H1 (cell line): ENCODE data around the gene HIGD2A. TPM values are rescaled to one million over a fixed set of nuclear protein-coding genes. Genes with fewer than 3 reads are reported as not detected.

Experiments
- CTCF ChIA-PET: fragments of 300-600 bp; sonication (Branson Sonifier 250); formaldehyde crosslinking; loops from one replicate; lab custom pipeline; 2021; ENCODE audit not compliant: partially characterized antibody; lab: Charles Lee
- POLR2A ChIA-PET: fragments of 300-600 bp; sonication (Branson Sonifier 250); formaldehyde crosslinking; loops from one replicate; lab custom pipeline; 2021; ENCODE audit warnings: inconsistent platforms; ENCODE audit not compliant: partially characterized antibody; lab: Charles Lee
- DNase-seq, 2 experiments: peaks; one replicate each; pipeline versions ENCODE4 v3.0.0 to v3.0.0-alpha.2; 2010 to 2022; ENCODE audit warnings: low spot score in 2 of 2, low read depth in 1 of 2, mixed read lengths in 1 of 2
- FAIRE-seq: peaks from 2 replicates; lab custom pipeline; 2011; peaks lifted over from hg19 to GRCh38; lab: Jason Lieb, UNC
- H2AFZ ChIP-seq: 2 replicates; pipeline ENCODE4 v1.8.1; 2012; ENCODE audit warnings: low read length, inconsistent platforms
- H2AK5ac ChIP-seq: 2 replicates; pipeline ENCODE4 v1.6.1; 2013; ENCODE audit warnings: low read depth, low read length
- H2BK120ac ChIP-seq: replicated peaks from 2 replicates; pipeline ENCODE3; 2013; ENCODE audit warnings: low read depth, low read length, inconsistent platforms
- H2BK12ac ChIP-seq: 2 replicates; pipeline ENCODE4 v1.6.1; 2013; ENCODE audit warnings: low read depth, low read length
- H2BK15ac ChIP-seq: 2 replicates; pipeline ENCODE4 v1.6.1; 2013; ENCODE audit warnings: low read length
- H2BK20ac ChIP-seq: 2 replicates; pipeline ENCODE4 v1.6.1; 2013; ENCODE audit warnings: low read length
- H2BK5ac ChIP-seq: 2 replicates; pipeline ENCODE4 v1.6.1; 2013; ENCODE audit warnings: low read depth, low read length
- H3K14ac ChIP-seq: 2 replicates; pipeline ENCODE4 v1.6.1; 2013; ENCODE audit warnings: inconsistent platforms; ENCODE audit not compliant: insufficient read length
- H3K18ac ChIP-seq: 2 replicates; pipeline ENCODE4 v1.6.1; 2013; ENCODE audit warnings: low read length; ENCODE audit errors: extremely low read depth
- H3K23ac ChIP-seq: 2 replicates; pipeline ENCODE4 v1.6.1; 2013; ENCODE audit warnings: inconsistent platforms; ENCODE audit not compliant: insufficient read length
- H3K23me2 ChIP-seq: 2 replicates; pipeline ENCODE4 v1.6.1; 2013; ENCODE audit warnings: low read depth, low read length
- H3K27ac ChIP-seq: 2 replicates; pipeline ENCODE4 v1.6.1; 2011; ENCODE audit warnings: low read depth, low read length, inconsistent platforms
- H3K27me3 ChIP-seq, 4 experiments: replicated peaks in 1 of 4; 1 replicate in 1 of 4; 2 replicates in 3 of 4; pipeline versions ENCODE4 v1.6.1 to v1.8.1; 2011 to 2013; ENCODE audit warnings: low read length in 3 of 4, mild to moderate bottlenecking in 3 of 4, inconsistent platforms in 2 of 4, mixed read lengths in 2 of 4, moderate library complexity in 1 of 4; ENCODE audit not compliant: control insufficient read depth in 3 of 4, insufficient read depth in 3 of 4; ENCODE audit errors: extremely low read depth in 1 of 4
- H3K36me3 ChIP-seq, 4 experiments: 2 replicates each; pipeline versions ENCODE4 v1.6.1 to v1.8.1; 2011 to 2013; ENCODE audit warnings: mild to moderate bottlenecking in 4 of 4, low read length in 3 of 4, moderate library complexity in 2 of 4, control low read depth in 1 of 4, inconsistent platforms in 1 of 4; ENCODE audit not compliant: insufficient read depth in 4 of 4, control insufficient read depth in 2 of 4
- H3K4ac ChIP-seq: replicated peaks from 2 replicates; pipeline ENCODE3; 2013; ENCODE audit warnings: low read length, low read depth, mixed read lengths, inconsistent platforms; ENCODE audit not compliant: insufficient read length
- H3K4me1 ChIP-seq, 4 experiments: replicated peaks in 1 of 4; 1 replicate in 1 of 4; 2 replicates in 3 of 4; pipeline versions ENCODE4 v1.6.1 to v1.8.1; 2011 to 2013; ENCODE audit warnings: low read length in 3 of 4, inconsistent platforms in 2 of 4, mixed read lengths in 1 of 4; ENCODE audit not compliant: insufficient read depth in 4 of 4, control insufficient read depth in 3 of 4
- H3K4me2 ChIP-seq, 2 experiments: 2 replicates each; pipeline versions ENCODE4 v1.6.1 to v1.8.1; 2011 to 2013; ENCODE audit warnings: low read depth in 2 of 2, low read length in 2 of 2, control low read depth in 1 of 2, inconsistent platforms in 1 of 2, mild to moderate bottlenecking in 1 of 2; ENCODE audit not compliant: insufficient read depth in 1 of 2
- H3K4me3 ChIP-seq, 4 experiments: fragments of 200-600, 300-600 bp in 1 of 4; sonication (generic), shearing (Covaris generic), sonication (Bioruptor Twin) in 1 of 4; 2 replicates each; pipeline versions ENCODE4 v1.5.1 to v1.8.1; 2011 to 2016; ENCODE audit warnings: low read length in 4 of 4, low read depth in 3 of 4, control low read depth in 2 of 4, inconsistent platforms in 2 of 4, mild to moderate bottlenecking in 2 of 4, mixed read lengths in 1 of 4, moderate library complexity in 1 of 4; ENCODE audit not compliant: insufficient read depth in 2 of 4; ENCODE audit errors: extremely low read depth in 1 of 4
- H3K56ac ChIP-seq: replicated peaks from 2 replicates; pipeline ENCODE3; 2013; ENCODE audit warnings: low read depth, mild to moderate bottlenecking, mixed read lengths, low read length, inconsistent platforms; ENCODE audit not compliant: insufficient read length
- H3K79me1 ChIP-seq: 2 replicates; pipeline ENCODE4 v1.6.1; 2013; ENCODE audit warnings: low read depth, low read length, control low read depth
- H3K79me2 ChIP-seq, 2 experiments: 2 replicates each; pipeline versions ENCODE4 v1.6.1 to v1.8.1; 2012 to 2013; ENCODE audit warnings: low read length in 2 of 2, mild to moderate bottlenecking in 2 of 2, inconsistent platforms in 1 of 2; ENCODE audit not compliant: insufficient read depth in 2 of 2, control insufficient read depth in 1 of 2
- H3K9ac ChIP-seq, 4 experiments: replicated peaks in 1 of 4; 1 replicate in 1 of 4; 2 replicates in 3 of 4; pipeline versions ENCODE4 v1.6.1 to v1.8.1; 2011 to 2013; ENCODE audit warnings: low read depth in 3 of 4, low read length in 3 of 4, control low read depth in 2 of 4, mild to moderate bottlenecking in 2 of 4, moderate library complexity in 2 of 4, inconsistent platforms in 1 of 4; ENCODE audit errors: extremely low read depth in 1 of 4
- H3K9me3 ChIP-seq, 2 experiments: 2 replicates each; pipeline versions ENCODE4 v1.6.1 to v1.8.1; 2012 to 2013; ENCODE audit warnings: mild to moderate bottlenecking in 2 of 2, moderate library complexity in 2 of 2, control low read depth in 1 of 2, inconsistent platforms in 1 of 2, low read depth in 1 of 2, low read length in 1 of 2, mixed read lengths in 1 of 2; ENCODE audit not compliant: insufficient read depth in 2 of 2
- H4K20me1 ChIP-seq, 2 experiments: replicated peaks in 1 of 2; 2 replicates each; pipeline versions ENCODE3 to v1.8.1; 2011 to 2013; ENCODE audit warnings: inconsistent platforms in 2 of 2, low read length in 2 of 2, mild to moderate bottlenecking in 1 of 2; ENCODE audit not compliant: insufficient read depth in 2 of 2, control insufficient read depth in 1 of 2
- H4K5ac ChIP-seq: 2 replicates; pipeline ENCODE4 v1.6.1; 2013; ENCODE audit warnings: low read length, low read depth, mixed read lengths, inconsistent platforms; ENCODE audit not compliant: insufficient read length
- H4K8ac ChIP-seq: 2 replicates; pipeline ENCODE4 v1.8.0; 2013; ENCODE audit warnings: mild to moderate bottlenecking, moderate library complexity, low read length, inconsistent platforms; ENCODE audit not compliant: insufficient read depth; ENCODE audit errors: extremely low read depth
- H4K91ac ChIP-seq: replicated peaks from 2 replicates; pipeline ENCODE3; 2013; ENCODE audit warnings: low read length, mixed read lengths, inconsistent platforms; ENCODE audit not compliant: insufficient read length
- ASH2L ChIP-seq: fragments of 200-600, 300-600 bp; sonication (generic); IDR thresholded peaks from one replicate; pipeline ENCODE4 v1.7.1; 2017; ENCODE audit warnings: low read length
- CEBPB ChIP-seq: IDR thresholded peaks from 2 replicates; pipeline ENCODE4 v1.6.1; 2012; ENCODE audit warnings: low read depth, low read length
- CHD2 ChIP-seq: IDR thresholded peaks from 2 replicates; pipeline ENCODE4 v1.6.1; 2012; ENCODE audit warnings: low read length, improper control_type of control experiment
- EP300 ChIP-seq, 2 experiments: IDR thresholded peaks; 1 replicate in 1 of 2; 2 replicates in 1 of 2; pipeline ENCODE4 v1.6.1; 2011 to 2012; ENCODE audit warnings: low read depth in 2 of 2, low read length in 2 of 2, mild to moderate bottlenecking in 2 of 2, borderline replicate concordance in 1 of 2, inconsistent platforms in 1 of 2, moderate library complexity in 1 of 2
- KDM4A ChIP-seq: IDR thresholded peaks from one replicate; pipeline ENCODE4 v1.7.1; 2012; ENCODE audit warnings: low read depth, mild to moderate bottlenecking, moderate library complexity, low read length, inconsistent platforms; ENCODE audit not compliant: severe bottlenecking
- MAFK ChIP-seq: IDR thresholded peaks from 2 replicates; pipeline ENCODE4 v1.6.1; 2012; ENCODE audit warnings: low read depth, mild to moderate bottlenecking, improper control_type of control experiment, low read length
- MAX ChIP-seq: IDR thresholded peaks from 2 replicates; pipeline ENCODE4 v1.6.1; 2012; ENCODE audit warnings: inconsistent platforms
- NRF1 ChIP-seq: IDR thresholded peaks from 2 replicates; pipeline ENCODE4 v1.6.1; 2011; ENCODE audit warnings: mild to moderate bottlenecking, low read depth, low read length, improper control_type of control experiment
- SAP30 ChIP-seq: fragments of 300-600 bp; sonication (generic); IDR thresholded peaks from 2 replicates; pipeline ENCODE4 v1.7.1; 2012; ENCODE audit warnings: low read length, moderate library complexity, mild to moderate bottlenecking, inconsistent platforms; ENCODE audit not compliant: insufficient read depth, insufficient replicate concordance
- SP1 ChIP-seq: IDR thresholded peaks from 2 replicates; pipeline ENCODE4 v1.6.1; 2011; ENCODE audit warnings: low read depth, low read length
- SRF ChIP-seq: IDR thresholded peaks from 2 replicates; pipeline ENCODE4 v1.6.1; 2011; ENCODE audit warnings: mild to moderate bottlenecking, low read depth, low read length, moderate library complexity
- TBP ChIP-seq: IDR thresholded peaks from 2 replicates; pipeline ENCODE4 v1.6.1; 2011; ENCODE audit warnings: low read depth, low read length, improper control_type of control experiment
- ZNF274 ChIP-seq: IDR thresholded peaks from 2 replicates; pipeline ENCODE4 v1.7.0; 2012; ENCODE audit warnings: low read length, borderline replicate concordance; ENCODE audit errors: extremely low read depth
- WGBS, 2 experiments: shearing (Covaris generic) in 1 of 2; methylation state at CpG; one replicate each; pipeline versions ENCODE4 v1.1.6 to v1.1.7; 2013 to 2015; ENCODE audit warnings: low lambda C conversion rate in 2 of 2, mixed read lengths in 2 of 2, inconsistent platforms in 1 of 2, low coverage in 1 of 2, missing lambda C conversion rate in 1 of 2; ENCODE audit not compliant: insufficient replicate concordance in 2 of 2, insufficient coverage in 1 of 2, insufficient read length in 1 of 2; ENCODE audit errors: extremely low coverage in 1 of 2, missing lambda C conversion rate in 1 of 2; 5-methylcytosine and 5-hydroxymethylcytosine counted together
- polyA plus RNA-seq, 7 experiments: library from polyadenylated mRNA; depleted of rRNA in 3 of 7; stranded (reverse) in 5 of 7; unstranded in 2 of 7; fragments of >200 nt in 5 of 7; fragments of 200-250 nt in 2 of 7; gene quantifications; 1 replicate in 5 of 7; 2 replicates in 1 of 7; 4 replicates in 1 of 7; pipeline versions ENCODE4 v1.2.1 to v1.2.3, GENCODE V29; 2011 to 2013; ENCODE audit warnings: missing spikeins in 2 of 7, mixed read lengths in 2 of 7
- total RNA-seq: library from RNA; stranded (reverse); fragmentation: NEBNext Ultra II Directional; extraction: Animal tissue kit (Norgen Biotek cat#: 25700); gene quantifications from 2 replicates; pipeline ENCODE4 v1.2.1, GENCODE V29; 2021

The HIGD2A gene
- total and polyA plus RNA-seq, 2 of the 8 experiments (the other 6 are each of a cell fraction or from before 2014, with no cell fraction given) = 95.5 to 264 TPM

- Histone ChIP-seq H3K14ac (no peak overlapping the region), H3K79me1 (no peaks in the 10 kb centered on the region), H3K23me2 (peaks cover 3% of the 10 kb centered on the region; the same call in 1 of the 2 replicates), H2BK15ac (no peak overlapping the region), H3K23ac (no peak overlapping the region), H3K4me2 (no peak overlapping the region), H3K9me3 (no peaks in the 10 kb centered on the region), H3K79me2 (no peaks in the 10 kb centered on the region), H3K56ac (no peak overlapping the region), H3K27me3 (no peaks in the 10 kb centered on the region), H2BK20ac (no peak overlapping the region), H3K4ac (no peak overlapping the region), H4K5ac (no peak overlapping the region), H2BK5ac (no peak overlapping the region), H2BK120ac (no peak overlapping the region), H4K91ac (no peak overlapping the region), H3K4me3 (no peak overlapping the region), H3K4me1 (no peaks in the 10 kb centered on the region), H3K27ac (no peak overlapping the region), H4K8ac (no peak overlapping the region), H3K36me3 (peaks cover 0 to 6% (median 3%) of the 10 kb centered on the region in 4 experiments; a peak in 2 of 8 replicates), H2BK12ac (no peak overlapping the region), H3K18ac (no peak overlapping the region), H2AK5ac (no peak overlapping the region), H2AFZ (no peak overlapping the region), H3K9ac (no peak overlapping the region), H4K20me1 (peaks cover 0 to 3% of the 10 kb centered on the region in 2 experiments)
- FAIRE-seq = no peak
- WGBS, 2 experiments = 89% methylated on average over 7 of the region's 7 CpGs; no CpG with 5 or more reads in 1 of the 2 experiments
- ChIA-PET CTCF (interaction anchor here (1.1 kb wide), 1 partner anchor 643 kb away, joined by 4 read pairs; no protein-coding TSS in a partner anchor), POLR2A (interaction anchor here (5.0 to 10.1 kb wide), 2 partner anchors 12 kb away, joined by 15 to 93 read pairs; partner anchors contain the start of genes HIGD2A, KIAA1191 and NOP16)
- no peak for DNase-seq
- TF ChIP-seq ZNF274 = no peak
- TF ChIP-seq TBP = no peak
- TF ChIP-seq NRF1 = no peak
- TF ChIP-seq SAP30 = no peak
- TF ChIP-seq SP1 = no peak
- no peak for TF ChIP-seq EP300 (IDR thresholded peaks at IDR 0.05; ENCODE audit: borderline replicate concordance in 1 of 2, low read depth in 2 of 2, low read length in 2 of 2)
- no peak for TF ChIP-seq CEBPB
- TF ChIP-seq MAFK = no peak
- TF ChIP-seq ASH2L = no peak
- TF ChIP-seq CHD2 = no peak
- TF ChIP-seq MAX = no peak
- no peak for TF ChIP-seq SRF
- TF ChIP-seq KDM4A = no peak
Measured at GRCh38 chr5:176373100-176373818, 15.3 kb upstream of the HIGD2A start.
